Natural killer cell treated with Interleukin-12 subunit alpha and Interleukin-12 subunit beta and Interleukin-15 and Interleukin-18, amount 100 ng/mL, for 72 hours (primary cell): ENCODE data around the gene DAP. TPM values are rescaled to one million over a fixed set of nuclear protein-coding genes. Genes with fewer than 3 reads are reported as not detected.
"Not testable (repeated sequence)": the region's sequence is repeated elsewhere in the genome, so short reads cannot be mapped to it uniquely, and the experiment has no call there.

Source experiments
- ATAC-seq, 2 donors: fragments of 150-1000 bp; cut with Tn5 transposase in 1 of 2; sonication (Bioruptor Pico), chemical (Tn5 transposase) in 1 of 2; 2 replicates each; pipeline ENCODE4 v1.10.0; 2021
- DNase-seq: peaks from one replicate; pipeline ENCODE4 v3.0.0; 2022; ENCODE audit warnings: low spot score
- H3K27ac Mint-ChIP-seq, 2 donors: 1 replicate in 1 of 2; 2 replicates in 1 of 2; pipeline ENCODE4 v1.8.0; 2022; ENCODE audit warnings: mixed read lengths in 2 of 2, mild to moderate bottlenecking in 1 of 2, moderate library complexity in 1 of 2
- H3K27me3 Mint-ChIP-seq, 2 donors: 1 replicate in 1 of 2; 2 replicates in 1 of 2; pipeline ENCODE4 v1.8.0; 2022; ENCODE audit warnings: mixed read lengths in 2 of 2
- H3K36me3 Mint-ChIP-seq: one replicate; pipeline ENCODE4 v1.8.0; 2022; ENCODE audit warnings: mixed read lengths
- H3K4me1 Mint-ChIP-seq, 2 donors: 1 replicate in 1 of 2; 2 replicates in 1 of 2; pipeline ENCODE4 v1.8.0; 2022; ENCODE audit warnings: low read depth in 2 of 2, mixed read lengths in 2 of 2, mild to moderate bottlenecking in 1 of 2
- H3K4me3 Mint-ChIP-seq: one replicate; pipeline ENCODE4 v1.8.0; 2022; ENCODE audit warnings: mixed read lengths
- H3K9me3 Mint-ChIP-seq: 2 replicates; pipeline ENCODE4 v1.8.0; 2022; ENCODE audit warnings: mixed read lengths
- total RNA-seq, 2 donors: library from RNA; stranded (reverse); gene quantifications; one replicate each; pipeline ENCODE4 v1.2.3, GENCODE V29; 2022

DAP gene, protein sequence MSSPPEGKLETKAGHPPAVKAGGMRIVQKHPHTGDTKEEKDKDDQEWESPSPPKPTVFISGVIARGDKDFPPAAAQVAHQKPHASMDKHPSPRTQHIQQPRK
- total RNA-seq = 10 to 100 TPM; 80.1 to 84.3 TPM

DNA sequence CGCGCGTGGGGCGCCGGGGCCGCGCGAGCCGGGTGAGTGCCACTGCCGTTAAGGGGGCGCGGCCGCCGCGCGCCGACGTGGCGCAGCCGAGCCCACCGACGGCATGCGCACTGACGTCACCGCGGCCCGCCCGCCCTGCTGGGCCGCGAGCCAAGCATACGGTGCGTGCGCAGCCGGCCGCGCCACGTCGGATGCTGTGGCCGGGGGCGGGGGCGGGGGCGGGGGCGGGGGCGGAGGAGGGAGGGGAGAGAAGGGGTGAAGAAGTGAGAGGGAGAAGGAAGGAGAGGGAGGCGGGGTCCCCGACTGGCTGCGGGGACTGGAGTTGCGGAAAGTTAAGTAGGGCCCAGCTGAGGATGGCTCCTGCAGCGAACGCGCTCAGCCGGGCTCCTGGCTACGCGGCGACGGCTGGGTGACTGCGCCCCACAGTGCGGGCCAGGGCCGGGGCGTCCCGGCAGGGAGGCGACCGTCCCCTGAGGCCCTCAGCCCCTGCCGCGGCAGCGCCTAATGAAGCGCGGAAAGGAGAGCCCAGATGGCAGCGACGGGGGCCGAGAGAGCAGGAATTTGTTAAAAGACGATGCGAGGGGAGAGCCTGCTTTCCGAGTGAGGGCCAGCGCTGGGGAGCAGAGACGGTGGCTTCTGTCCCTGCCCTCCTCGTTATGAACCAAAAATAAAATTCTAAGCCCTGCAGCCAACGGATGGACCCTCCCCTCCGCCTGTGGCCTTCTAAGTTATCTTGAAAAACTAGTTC, at the start of gene DAP:
Gene DAP, minus strand, starts transcription at position 50 of the 748 bp plus-strand sequence. CDS start 166 bp downstream, outside the sequence.
- ATAC-seq = peak; percentile 97 to 98
- DNase-seq = peak; percentile 93
- Mint-ChIP-seq H3K9me3 (no peaks in the 10 kb centered on the region), H3K4me1 (peaks cover 28 to 42% of the 10 kb centered on the region in 2 donors), H3K4me3 (peak within 1 kb of the TSS; percentile 84), H3K27me3 (peaks cover 7 to 8% of the 10 kb centered on the region in 2 donors), H3K36me3 (peaks cover 5% of the 10 kb centered on the region), H3K27ac (peak within 1 kb of the TSS; percentile 55 to 85)

DNA sequence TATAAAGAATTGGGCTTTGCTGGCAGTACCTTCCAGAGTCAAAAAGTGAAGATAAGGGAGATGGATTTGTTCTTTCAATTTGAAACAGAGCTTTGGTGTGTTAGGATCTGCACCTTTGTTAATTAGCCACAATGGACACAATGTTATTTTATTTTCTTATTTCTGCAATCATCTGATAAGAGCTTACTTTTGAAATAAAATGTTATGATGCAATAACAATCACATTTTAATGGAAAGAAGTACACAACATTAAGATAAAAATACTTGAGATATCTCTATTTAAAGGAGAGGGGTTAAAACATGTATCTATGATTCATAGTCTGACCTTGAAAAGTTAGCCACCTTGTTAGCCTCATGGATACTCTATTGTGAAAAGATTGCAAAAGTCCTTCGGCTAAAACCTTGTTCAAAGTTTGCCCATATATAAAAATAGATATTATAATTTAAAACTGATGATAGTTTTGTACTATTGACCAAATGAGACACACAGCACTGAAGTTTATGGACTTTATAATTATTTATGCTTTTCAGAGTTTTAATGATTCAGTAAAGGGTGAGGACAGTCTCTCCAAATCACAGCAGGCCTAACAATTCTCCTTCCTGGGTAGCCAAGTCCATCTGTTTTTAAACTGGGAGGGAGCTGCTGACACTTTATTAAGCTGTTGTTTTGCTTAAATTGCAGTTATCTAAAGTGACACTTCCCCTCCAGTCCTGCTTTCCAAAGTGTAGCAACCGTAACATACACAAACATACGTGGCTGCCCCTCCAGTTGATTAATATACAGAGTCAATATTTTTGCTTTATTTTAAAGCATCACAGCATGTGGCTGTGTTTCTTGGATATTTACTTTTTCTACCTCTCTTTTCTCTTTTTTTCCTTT, 47.6 kb upstream of the DAP start:
- ATAC-seq (no peak), DNase-seq (no peak)
- Mint-ChIP-seq H3K9me3 (no peaks in the 10 kb centered on the region), H3K27me3 (peaks cover 7 to 20% of the 10 kb centered on the region in 2 donors), H3K36me3 (no peaks in the 10 kb centered on the region), H3K27ac (no peak overlapping the region), H3K4me1 (no peaks in the 10 kb centered on the region), H3K4me3 (no peak overlapping the region)

DNA sequence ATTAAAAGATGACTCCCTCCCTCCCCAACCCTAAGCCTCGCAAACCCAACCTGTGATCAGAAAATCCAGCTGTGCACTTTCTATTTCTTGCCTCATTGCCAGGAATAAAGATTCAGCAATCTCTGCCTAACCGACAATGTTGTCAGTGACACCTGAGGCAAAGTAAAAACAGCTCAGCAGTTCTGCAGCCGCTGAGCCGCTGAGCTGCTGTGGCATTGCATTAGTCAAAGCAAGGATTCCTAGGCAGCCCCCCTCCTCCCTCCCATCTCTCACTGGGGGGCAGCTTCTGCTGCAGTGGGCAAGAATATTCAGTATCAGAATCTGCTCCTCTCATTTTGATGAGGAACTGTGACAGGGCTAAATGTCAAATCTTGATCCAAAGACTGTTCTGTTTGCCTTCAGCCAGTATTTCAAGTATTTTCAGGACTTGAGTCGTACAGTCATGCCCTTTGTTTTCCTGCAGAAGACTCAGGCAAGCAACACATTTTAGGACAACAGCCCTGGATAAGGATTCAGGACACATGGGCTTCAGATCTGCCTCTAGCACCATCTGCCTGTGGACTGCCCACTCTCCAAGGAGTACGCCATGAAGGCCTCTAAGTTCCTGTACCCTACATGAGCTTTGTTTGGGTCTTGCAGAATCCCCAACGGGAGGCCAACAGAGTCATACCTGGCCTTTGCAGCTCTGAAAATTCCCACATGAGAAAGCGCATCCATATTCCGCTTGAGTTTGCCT, 41.1 kb upstream of the DAP start:
- no peaks in the 10 kb centered on the region for H3K4me1 Mint-ChIP-seq
- H3K36me3 Mint-ChIP-seq = no peaks in the 10 kb centered on the region
- H3K27me3 Mint-ChIP-seq = peaks cover 25 to 38% of the 10 kb centered on the region in 2 donors
- no peak overlapping the region for H3K4me3 Mint-ChIP-seq
- DNase-seq (no peak), ATAC-seq (no peak)
- H3K27ac Mint-ChIP-seq = no peak overlapping the region
- no peaks in the 10 kb centered on the region for H3K9me3 Mint-ChIP-seq

DNA sequence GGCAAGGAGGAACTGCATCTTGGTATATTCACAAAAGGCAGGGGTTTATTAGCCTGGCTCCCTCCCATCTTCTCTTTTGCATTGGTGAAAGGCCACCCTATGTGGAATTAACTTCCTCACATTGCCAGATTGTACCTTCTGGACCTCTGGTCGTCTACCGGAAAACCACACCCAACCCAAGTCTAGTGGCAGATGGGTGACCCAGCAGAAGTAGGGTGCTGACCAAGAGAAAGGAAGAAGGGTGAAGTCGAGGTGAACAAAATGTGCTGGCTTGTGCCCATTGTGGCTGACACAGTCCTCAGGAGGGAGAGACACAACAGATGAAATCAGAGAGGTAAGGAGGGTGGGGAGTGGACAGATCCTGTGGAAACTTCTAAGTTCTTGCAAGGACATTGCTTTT, 39.8 kb upstream of the DAP start:
- no peak for ATAC-seq

DNA sequence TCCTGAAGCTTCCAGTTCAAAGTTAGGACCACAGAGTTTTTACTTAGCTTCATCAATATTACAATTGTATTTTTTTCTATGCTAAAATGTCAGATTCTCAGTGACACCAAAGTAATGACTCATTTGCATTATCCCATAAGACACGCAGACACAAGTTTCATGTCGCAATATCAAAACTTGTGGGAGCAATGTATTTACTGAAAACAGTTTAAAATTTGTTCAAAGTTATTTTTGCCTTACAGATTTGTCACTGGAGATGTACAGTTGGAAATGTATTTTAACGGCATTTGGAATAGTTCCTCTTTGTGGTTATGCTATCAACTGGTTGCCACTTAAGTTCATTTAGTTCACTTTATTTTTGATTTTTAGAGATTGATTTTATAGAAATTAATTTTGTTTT, 36.2 kb upstream of the DAP start:
- Mint-ChIP-seq H3K27me3 (peaks cover 28 to 35% of the 10 kb centered on the region in 2 donors), H3K4me1 (no peaks in the 10 kb centered on the region), H3K27ac (no peak overlapping the region), H3K9me3 (no peaks in the 10 kb centered on the region), H3K4me3 (no peak overlapping the region), H3K36me3 (no peaks in the 10 kb centered on the region)
- DNase-seq (no peak), ATAC-seq (no peak)

More for the DNA sequence above, 39.8 kb upstream of the DAP start:
- Mint-ChIP-seq H3K4me3 (no peak overlapping the region), H3K36me3 (no peaks in the 10 kb centered on the region), H3K4me1 (no peaks in the 10 kb centered on the region), H3K27ac (no peak overlapping the region), H3K27me3 (peaks cover 28 to 42% of the 10 kb centered on the region in 2 donors), H3K9me3 (no peaks in the 10 kb centered on the region)
- DNase-seq = no peak

DNA sequence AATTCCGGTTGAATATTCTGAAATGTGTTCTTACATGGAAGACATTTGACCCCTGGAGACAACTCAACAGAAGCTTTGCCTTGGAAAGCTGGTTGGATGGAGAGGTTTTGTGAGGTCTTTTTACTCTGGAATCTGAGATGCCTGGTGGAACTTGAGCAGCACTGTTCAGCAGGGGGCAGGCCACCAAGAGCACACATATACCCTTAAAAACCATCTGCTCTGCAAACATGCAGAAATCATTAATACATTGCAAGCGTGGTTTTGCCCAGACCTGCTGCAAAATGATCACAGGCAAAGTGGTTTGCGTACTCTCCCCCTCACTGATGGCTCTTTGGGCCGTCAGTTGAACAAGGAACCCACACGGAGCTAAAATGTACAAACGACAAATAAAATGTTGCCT, 32.8 kb upstream of the DAP start:
- ATAC-seq (no peak), DNase-seq (no peak)
- Mint-ChIP-seq H3K27me3 (peaks cover 10 to 13% of the 10 kb centered on the region in 2 donors), H3K36me3 (no peaks in the 10 kb centered on the region), H3K4me1 (no peaks in the 10 kb centered on the region), H3K4me3 (no peak overlapping the region), H3K9me3 (no peaks in the 10 kb centered on the region), H3K27ac (no peak overlapping the region)

DNA sequence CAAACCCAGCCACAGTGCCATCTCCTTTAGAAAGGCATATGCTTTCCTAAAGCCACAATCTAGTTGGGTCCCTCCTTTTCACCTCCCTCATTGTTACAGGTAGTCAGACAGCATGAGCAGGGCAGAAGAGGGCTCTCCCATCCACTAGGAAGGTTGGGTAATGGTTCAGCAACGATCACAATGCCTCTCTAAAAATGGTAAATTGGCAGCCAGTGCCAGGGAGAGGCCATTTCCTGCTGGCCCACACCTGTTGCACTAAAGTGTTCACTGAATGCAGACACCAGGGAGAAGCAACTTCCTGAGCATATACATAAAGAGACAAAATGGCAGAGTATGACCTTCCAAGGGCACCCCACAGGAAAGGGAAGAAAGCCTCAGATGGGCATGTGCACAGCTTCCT, 31.3 kb upstream of the DAP start:
- Mint-ChIP-seq H3K36me3 (no peaks in the 10 kb centered on the region), H3K27me3 (peaks cover 9 to 10% of the 10 kb centered on the region in 2 donors), H3K9me3 (no peaks in the 10 kb centered on the region), H3K27ac (no peak overlapping the region), H3K4me1 (no peaks in the 10 kb centered on the region), H3K4me3 (no peak overlapping the region)
- ATAC-seq (no peak), DNase-seq (no peak)

DNA sequence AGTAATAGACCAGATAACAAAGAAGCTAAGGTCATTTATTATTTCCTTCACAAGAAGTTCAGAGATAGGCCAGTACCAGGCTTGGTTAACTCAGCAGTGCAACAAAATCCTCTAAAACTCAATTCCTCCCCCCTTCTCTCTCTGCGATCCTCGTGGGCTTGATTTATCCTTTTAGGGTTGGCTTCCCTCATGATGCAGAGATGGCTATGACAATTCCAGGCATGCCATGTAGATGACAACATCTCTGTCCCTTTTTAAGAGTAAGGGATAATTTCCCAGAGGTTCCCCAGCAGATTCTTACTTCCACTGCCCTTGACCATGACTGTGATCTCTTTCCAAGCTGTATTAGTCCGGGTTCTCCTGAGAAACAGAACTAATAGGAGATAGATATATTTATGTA, 28.7 kb upstream of the DAP start:
- H3K27me3 Mint-ChIP-seq = peaks cover 0 to 6% of the 10 kb centered on the region in 2 donors
- H3K4me3 Mint-ChIP-seq = no peak overlapping the region
- H3K36me3 Mint-ChIP-seq = no peaks in the 10 kb centered on the region
- DNase-seq (no peak), ATAC-seq (no peak)
- no peak overlapping the region for H3K27ac Mint-ChIP-seq
- H3K9me3 Mint-ChIP-seq = no peaks in the 10 kb centered on the region
- no peaks in the 10 kb centered on the region for H3K4me1 Mint-ChIP-seq

DNA sequence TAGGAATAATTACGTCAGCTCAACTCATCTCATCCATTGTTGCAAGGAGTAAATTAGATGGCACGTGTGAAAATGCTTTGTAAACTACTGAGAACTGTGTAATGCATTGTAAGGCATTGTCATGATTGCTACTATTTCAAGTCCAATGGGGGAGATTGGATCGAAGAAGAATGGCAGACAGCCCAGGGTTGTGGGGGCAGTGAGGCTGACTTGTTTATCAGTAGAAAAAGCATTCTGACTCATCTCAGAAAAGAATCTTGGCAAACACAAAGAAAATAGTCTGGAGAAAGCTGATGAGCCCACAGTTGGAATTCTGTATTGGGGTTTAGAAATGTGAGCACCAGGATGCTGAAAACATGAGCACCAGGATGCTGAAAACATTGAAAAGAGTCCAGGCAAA, 28.0 kb upstream of the DAP start:
- no peak overlapping the region for H3K27ac Mint-ChIP-seq
- no peaks in the 10 kb centered on the region for H3K9me3 Mint-ChIP-seq
- H3K4me1 Mint-ChIP-seq = no peaks in the 10 kb centered on the region
- DNase-seq (no peak), ATAC-seq (no peak)
- no peaks in the 10 kb centered on the region for H3K36me3 Mint-ChIP-seq
- no peak overlapping the region for H3K4me3 Mint-ChIP-seq
- peaks cover 0 to 3% of the 10 kb centered on the region in 2 donors for H3K27me3 Mint-ChIP-seq

DNA sequence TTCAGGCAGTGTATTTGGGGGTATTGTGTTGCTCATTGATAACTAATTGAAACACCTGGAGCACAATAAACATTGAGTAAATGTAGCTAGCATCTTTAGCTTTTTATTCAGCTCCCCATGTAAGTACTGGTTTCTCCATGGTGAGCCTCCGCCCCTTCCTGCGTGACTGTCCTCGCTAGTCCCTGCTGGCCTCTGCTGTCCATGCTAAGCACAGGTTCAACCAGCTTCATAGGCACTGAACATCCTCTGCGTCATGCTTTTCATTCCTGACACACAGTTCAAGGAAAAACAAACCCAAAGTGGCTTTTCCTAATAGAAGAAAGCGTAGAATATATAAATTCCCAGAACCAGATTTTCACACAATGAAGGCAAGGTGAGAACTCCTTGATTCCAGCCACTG, 27.3 kb upstream of the DAP start:
- Mint-ChIP-seq H3K9me3 (no peaks in the 10 kb centered on the region), H3K36me3 (no peaks in the 10 kb centered on the region), H3K27ac (no peak overlapping the region), H3K4me3 (no peak overlapping the region), H3K4me1 (no peaks in the 10 kb centered on the region), H3K27me3 (peaks cover 0 to 2% of the 10 kb centered on the region in 2 donors)
- no peak for DNase-seq
- ATAC-seq = no peak

DNA sequence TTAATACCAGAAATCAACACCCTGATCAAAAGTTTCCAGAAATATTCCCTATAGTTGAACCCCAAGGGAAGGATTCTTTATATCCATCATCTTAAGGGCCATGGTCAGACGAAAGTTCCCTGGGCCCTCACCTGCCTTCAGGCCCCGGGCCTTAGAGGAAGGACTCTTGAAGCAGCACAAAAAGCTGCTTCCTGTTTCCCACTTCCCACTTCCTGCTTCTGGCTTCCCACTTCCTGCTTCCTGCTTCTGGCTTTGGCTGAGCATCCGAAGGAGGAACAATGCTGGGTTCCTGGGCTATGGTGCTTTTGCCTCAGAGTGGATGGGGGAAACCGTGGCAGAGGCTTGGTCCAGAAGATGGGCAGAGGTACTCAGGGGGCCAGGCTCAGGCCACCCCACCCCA, 25.8 kb upstream of the DAP start:
- DNase-seq = no peak
- no peak overlapping the region for H3K27ac Mint-ChIP-seq
- H3K36me3 Mint-ChIP-seq = no peaks in the 10 kb centered on the region
- ATAC-seq = no peak
- H3K27me3 Mint-ChIP-seq = peaks cover 0 to 5% of the 10 kb centered on the region in 2 donors
- no peaks in the 10 kb centered on the region for H3K9me3 Mint-ChIP-seq
- H3K4me1 Mint-ChIP-seq = no peaks in the 10 kb centered on the region
- no peak overlapping the region for H3K4me3 Mint-ChIP-seq

DNA sequence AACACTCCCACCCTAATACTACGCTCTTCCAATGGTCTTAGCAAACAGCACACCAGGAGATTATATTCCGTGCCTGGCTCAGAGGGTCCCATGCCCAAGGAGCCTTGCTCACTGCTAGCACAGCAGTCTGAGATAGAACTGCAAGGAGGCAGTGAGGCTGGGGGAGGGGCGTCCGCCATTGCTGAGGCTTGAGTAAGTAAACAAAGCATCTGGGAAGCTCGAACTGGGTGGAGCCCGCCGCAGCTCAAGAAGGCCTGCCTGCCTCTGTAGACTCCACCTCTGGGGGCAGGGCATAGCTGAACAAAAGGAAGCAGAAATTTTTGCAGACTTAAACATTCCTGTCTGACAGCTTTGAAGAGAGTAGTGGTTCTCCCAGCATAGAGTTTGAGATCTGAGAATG, 19.2 kb upstream of the DAP start:
- not testable (repeated sequence) for H3K9me3 Mint-ChIP-seq, H3K27ac Mint-ChIP-seq, H3K4me3 Mint-ChIP-seq, ATAC-seq, H3K4me1 Mint-ChIP-seq, DNase-seq, H3K36me3 Mint-ChIP-seq
- H3K27me3 Mint-ChIP-seq = peaks cover 3 to 15% of the 10 kb centered on the region in 2 donors

DNA sequence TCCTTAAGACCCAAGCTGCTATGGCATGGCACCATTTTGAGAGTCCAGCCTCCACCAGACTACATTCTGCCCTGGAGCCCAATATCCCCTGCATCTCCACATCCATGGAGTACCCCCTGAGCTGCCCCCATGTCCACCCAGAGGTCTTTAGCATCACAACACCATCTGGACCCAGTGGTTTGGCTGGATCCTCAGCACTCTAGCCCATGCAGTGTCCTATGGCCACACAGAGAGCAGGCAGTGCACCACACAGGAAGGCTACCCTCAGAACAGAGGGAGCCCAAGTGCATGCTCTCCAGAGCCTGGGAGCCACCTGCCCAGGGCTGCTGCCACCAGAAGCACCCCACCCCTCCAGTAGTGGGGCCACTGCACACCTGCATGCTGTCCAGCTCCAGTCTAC, 18.6 kb upstream of the DAP start:
- DNase-seq (no peak), ATAC-seq (peak in 1 of 2 donors; percentile 41)
- no peaks in the 10 kb centered on the region for H3K9me3 Mint-ChIP-seq
- no peak overlapping the region for H3K27ac Mint-ChIP-seq
- H3K27me3 Mint-ChIP-seq = peaks cover 3 to 15% of the 10 kb centered on the region in 2 donors
- no peaks in the 10 kb centered on the region for H3K36me3 Mint-ChIP-seq
- no peak overlapping the region for H3K4me3 Mint-ChIP-seq
- H3K4me1 Mint-ChIP-seq = no peaks in the 10 kb centered on the region
